Activated T-helper 9 cell treated with anti-CD3 and anti-CD28 coated beads, Interleukin-2, amount 50 U/mL, for 16 hours (primary cell): ENCODE measurements around the gene EPHA10.
"Not testable (repeated sequence)": the region's sequence is repeated elsewhere in the genome, so short reads cannot be mapped to it uniquely, and the experiment has no call there.

ENCODE experiments used
- DNase-seq: peaks from one replicate; pipeline ENCODE4 v3.0.0-alpha.2; 2020; ENCODE audit warnings: low read depth

EPHA10 gene

DNA sequence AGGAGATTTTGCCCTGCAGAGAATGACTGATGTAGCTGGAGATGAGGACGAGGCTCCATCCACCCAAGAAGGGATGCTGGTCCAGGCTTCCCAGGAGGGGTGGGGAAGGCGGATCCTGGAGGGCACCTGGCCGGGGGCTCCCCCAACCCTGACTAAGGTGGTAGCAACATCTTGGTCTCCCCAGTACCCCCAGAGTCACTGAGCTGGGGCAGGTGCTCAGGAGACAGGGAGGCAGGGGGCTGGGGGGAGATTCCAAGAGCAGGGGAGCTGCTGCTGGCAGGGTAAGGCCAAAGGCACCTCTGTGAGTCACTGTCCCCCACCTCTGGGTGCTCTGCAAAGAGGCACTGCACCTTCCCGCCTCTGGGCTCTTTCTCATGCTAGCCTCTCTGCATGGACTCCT is 48.6 kb downstream of the EPHA10 start:
- no peak for DNase-seq

DNA sequence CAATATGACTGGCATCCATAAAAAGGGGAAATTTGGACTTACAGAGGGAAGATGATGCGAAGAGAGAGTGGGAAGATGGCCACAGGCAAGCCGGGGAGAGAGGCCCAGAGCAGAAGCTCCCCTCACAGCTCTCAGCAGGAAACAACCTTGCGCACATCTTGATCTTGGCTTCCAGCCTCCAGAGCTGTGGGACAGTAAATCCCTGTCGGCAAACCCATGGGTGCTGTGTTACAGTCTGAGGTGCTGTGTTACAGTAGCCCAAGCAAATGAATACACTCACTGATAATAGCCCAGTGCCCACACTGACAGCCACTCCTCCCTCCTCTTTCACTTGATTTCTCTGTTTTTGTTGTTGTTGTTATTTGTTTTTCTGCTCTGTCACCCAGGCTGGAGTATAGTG is 50.2 kb downstream of the EPHA10 start:
- no peak for DNase-seq

- DNase-seq = no peak
Measured at GRCh38 chr1:37714226-37714625, 50.7 kb downstream of the EPHA10 start.

DNA sequence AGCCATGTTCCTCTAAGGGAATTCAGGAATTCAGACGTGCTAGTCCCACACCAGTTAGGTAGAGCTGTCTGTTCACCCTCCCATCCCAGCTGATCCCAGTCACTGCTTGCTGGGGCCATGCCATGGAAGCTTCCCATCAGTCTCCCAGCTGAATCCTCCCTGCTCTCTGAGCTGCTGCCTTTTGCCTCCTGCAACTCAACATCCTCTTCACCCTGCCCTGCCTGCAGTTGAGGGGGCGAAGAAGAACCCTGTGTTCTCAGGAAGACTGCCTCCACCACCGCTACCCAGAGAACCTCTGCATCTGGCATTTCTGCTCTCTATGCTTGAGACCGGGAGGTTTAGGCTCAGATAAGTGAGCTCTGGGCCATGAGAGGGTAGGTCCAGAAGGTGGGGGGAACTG is 56.4 kb downstream of the EPHA10 start:
- no peak for DNase-seq

- DNase-seq = no peak
Measured at GRCh38 chr1:37705399-37705798, 59.5 kb downstream of the EPHA10 start.

DNA sequence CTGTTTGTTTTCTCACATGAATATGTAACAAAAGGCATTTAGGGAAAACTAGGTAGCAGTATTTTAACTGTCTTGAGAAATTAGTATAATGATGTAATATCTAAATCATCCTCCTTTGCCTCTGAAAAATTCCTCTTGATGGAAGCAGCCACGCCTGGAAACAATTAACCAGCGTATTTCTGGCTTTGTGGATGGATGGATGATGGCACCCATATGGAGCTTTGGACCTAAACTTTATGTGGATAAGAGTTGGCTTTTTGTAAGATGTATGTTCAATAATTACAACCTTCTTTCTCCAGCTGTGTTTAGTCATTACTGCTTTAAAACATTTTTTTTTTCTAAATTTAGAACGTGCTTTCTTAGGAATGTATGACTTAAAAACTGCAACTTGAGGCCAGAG is 60.0 kb downstream of the EPHA10 start:
- DNase-seq = no peak

DNA sequence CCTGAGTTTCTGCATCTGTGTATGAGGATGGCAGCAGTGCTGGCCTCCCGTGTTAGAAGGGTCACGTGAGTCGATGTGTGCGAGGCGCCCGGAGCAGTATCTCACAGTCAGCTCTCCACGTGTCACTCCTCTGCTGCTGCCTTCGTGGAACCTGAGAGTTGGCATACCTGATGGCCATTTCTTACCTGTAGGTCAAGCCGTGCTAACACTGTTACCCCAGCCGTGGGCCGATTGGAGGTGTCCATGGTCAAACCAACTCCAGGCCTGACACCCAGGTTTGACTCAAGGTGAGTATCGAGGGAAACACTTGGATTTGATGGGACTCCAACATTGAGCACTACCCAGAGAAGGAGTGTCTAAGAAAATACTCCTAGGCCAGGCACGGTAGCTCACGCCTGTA is 61.9 kb downstream of the EPHA10 start:
- DNase-seq = no peak

GRCh38 chr1:37701051-37701450 is 63.9 kb downstream of the EPHA10 start:
- DNase-seq = no peak

- no peak for DNase-seq
Measured at GRCh38 chr1:37699147-37699546, 65.8 kb downstream of the EPHA10 start.

DNA sequence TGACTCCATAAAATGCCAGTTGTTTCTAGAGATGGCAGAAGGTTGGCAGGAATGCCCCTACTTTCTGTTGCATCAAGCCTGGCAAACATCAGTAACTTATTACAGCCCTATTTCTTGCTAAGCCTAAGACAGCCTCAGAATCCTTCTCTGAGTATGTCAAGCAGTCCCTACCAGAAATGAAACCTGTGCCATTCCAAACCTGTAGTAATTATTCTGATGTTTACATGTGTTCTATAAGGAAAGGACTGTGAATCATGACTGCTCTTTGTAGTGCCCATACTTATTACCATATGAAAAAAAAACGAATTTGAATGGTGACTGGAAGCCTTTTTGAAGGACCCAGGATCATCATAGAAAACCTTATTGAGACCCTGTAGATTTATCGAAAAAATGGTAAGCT is 67.2 kb downstream of the EPHA10 start:
- DNase-seq = no peak

DNA sequence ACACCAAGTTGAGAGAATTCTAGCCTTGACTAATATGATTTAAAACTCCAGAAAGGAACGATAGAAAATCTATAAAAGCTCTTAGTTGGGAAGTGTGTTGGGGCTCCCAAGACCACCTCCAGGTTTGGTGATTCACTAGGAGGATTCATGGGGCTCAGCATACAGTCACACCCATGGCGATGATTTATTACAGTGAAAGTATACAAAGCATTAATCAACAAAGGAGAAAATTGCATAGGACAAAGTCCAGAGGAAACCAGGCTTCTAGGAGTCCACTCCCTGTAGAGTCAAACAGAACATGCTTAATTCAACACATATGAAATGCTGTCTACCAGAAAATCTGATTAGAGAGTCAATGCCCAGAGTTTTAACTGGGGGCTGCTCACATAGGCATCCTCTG is 67.8 kb downstream of the EPHA10 start:
- no peak for DNase-seq

- DNase-seq = no peak
Measured at GRCh38 chr1:37692834-37693175, 72.1 kb downstream of the EPHA10 start.

- DNase-seq = peak; percentile 97
Measured at GRCh38 chr1:37692078-37692833, 72.7 kb downstream of the EPHA10 start, which contains the start of gene CDCA8. Gene CDCA8 (plus strand): TSS chr1:37692516. CDS start chr1:37692691, 175 bp downstream.

DNA sequence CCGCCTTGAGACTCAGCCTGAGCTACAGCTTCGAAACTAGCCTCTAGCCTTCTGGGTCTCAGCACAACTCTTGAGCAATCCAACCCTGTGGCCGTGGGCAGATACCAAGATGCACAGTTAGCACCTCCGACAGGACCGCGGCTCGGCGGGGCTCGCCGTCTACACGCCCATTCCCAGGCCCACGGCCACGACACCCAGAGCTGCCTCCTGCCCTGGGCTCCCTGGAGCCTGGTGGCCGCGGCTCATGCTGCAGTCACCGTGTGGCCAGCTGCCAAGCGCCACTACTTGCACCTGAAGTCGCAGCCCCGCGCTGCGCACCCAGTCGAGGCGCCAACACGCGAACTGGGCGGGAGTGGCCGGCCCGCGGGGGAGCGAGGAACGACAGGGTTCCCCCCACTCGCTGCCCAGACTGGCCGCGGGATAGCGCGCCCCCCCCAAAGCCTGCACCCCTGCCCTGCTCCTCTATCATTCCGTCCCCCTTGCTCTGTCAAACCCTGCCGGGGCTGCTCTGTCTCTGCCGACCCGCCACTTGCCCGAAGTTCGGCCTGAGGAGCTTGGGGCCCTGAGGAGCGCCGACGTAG is 73.3 kb downstream of the EPHA10 start:
- DNase-seq = peak; percentile 3

- no peak for DNase-seq
Measured at GRCh38 chr1:37688926-37689325, 76.0 kb downstream of the EPHA10 start.

- not testable (repeated sequence) for DNase-seq
Measured at GRCh38 chr1:37687764-37688163, 77.2 kb downstream of the EPHA10 start.

DNA sequence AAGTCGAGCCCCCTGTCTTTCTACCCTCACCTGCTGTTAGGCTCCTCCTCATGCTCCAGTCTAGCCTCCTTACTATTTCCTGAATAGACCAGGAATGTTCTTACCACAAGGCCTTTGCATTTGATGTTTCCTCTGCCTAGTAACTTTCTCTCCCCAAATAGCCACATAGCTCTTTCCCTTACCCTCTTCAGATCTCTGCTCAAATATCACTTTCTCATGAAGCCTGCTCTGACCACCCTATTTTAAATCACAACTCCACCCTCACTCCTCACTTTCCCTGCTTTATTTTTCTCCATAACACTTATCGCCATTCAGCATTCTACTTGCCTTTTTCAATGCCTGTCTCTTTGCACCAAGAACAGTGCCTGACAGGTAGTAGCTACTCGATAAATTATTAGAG is 79.2 kb downstream of the EPHA10 start:
- no peak for DNase-seq

- DNase-seq = not testable (repeated sequence)
Measured at GRCh38 chr1:37684182-37684581, 80.7 kb downstream of the EPHA10 start.

- peak; percentile 64 for DNase-seq
Measured at GRCh38 chr1:37682334-37682987, 82.5 kb downstream of the EPHA10 start.

- DNase-seq = no peak
Measured at GRCh38 chr1:37680933-37681332, 84.0 kb downstream of the EPHA10 start.

DNA sequence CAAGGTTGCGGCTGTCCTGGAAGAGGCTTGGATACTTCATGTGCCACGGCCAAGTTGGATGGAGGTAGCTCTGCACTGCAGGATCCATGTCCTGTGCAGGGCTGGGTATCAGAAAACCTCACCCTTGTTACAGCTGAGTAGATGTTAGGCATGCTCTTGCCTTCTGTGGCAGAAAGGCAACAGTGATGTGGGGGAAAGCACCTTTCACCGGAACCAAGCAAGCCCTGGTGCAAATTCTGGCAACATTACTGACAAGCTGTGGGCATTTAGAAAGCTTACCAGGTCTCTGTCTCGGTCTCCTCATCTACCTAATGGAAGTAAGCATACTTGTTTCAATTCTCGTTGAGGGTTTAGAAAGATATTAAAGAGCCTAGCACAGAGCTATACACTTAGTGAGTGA is 87.1 kb downstream of the EPHA10 start:
- DNase-seq = no peak

DNA sequence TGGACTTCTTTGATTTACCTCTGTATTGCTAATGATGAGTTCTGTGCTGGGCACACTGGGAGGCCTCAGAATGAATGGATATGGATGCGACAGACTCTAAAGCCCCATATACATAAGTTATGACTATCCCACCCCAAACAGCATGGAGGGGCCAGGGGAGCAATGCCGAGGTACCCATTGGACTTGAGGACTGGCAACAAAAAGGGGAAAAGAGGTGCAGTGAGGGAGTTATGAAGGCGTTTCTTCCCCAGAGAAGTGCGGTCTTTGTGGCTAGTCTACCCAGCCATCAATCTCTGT is 87.8 kb downstream of the EPHA10 start:
- no peak for DNase-seq

- DNase-seq = no peak
Measured at GRCh38 chr1:37676281-37677142, 88.4 kb downstream of the EPHA10 start.
